ENCODE data around the gene FXYD4. TPM values are rescaled to one million over a fixed set of nuclear protein-coding genes. Genes with fewer than 3 reads are reported as not detected.

Gene FXYD4
- total RNA-seq, 2 experiments from 2014 or later = not detected

- CTCF ChIA-PET = no interaction called here
Observed at GRCh38 chr10:43342279-43343125, 28.9 kb upstream of the FXYD4 start.

DNA sequence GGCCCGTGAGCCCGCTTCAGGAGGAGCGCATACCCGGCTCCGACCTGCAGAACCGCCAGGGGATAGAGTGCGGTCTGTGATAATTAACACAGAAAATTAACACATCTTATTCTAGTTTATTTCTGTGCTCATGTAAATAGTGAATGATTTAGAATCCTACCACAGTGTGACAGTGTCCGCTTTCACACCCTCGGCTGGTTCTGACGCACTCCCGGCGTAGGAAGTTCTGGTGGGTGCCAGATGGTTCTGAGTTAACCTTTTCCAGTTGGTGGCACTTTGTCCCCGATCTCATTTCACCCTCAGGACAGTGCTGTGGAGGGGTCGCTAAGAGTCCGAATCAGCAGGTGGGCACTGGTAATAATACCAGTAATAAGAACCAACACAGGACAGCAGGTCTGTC lies 28.3 kb upstream of the FXYD4 start:
- ChIA-PET POLR2A (no interaction called here), CTCF (interaction anchor here (0.6 kb wide), 1 partner anchor 20 kb away, joined by 3 read pairs; no protein-coding TSS in a partner anchor)

More at GRCh38 chr10:43342279-43343125, 28.9 kb upstream of the FXYD4 start:
- POLR2A ChIA-PET = no interaction called here

DNA sequence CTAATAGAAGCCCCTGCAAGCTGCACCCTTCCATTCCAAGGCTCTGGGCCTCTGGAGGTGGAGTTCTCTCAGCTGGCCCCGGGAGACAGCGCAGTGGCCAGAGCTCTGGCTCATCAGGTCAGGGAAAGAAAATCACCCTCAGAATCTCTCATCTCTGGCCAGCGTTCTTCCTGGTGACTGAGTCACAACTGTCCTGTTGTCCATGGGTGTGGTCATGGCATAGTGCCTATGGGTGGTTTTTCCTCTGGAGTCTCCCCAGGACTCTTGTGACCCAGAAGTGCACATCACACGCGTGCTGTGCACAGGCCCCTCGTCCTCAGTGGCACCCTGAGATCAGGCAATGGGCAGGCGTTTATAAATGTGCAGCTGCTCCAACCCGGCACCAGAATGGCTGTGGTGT lies 27.4 kb upstream of the FXYD4 start:
- CTCF ChIA-PET = interaction anchor here (1.5 kb wide), 1 partner anchor 51 kb away, joined by 3 read pairs; no protein-coding TSS in a partner anchor
- POLR2A ChIA-PET = no interaction called here

- CTCF ChIA-PET = interaction anchor here (0.7 to 4.2 kb wide), 14 partner anchors 9 to 146 kb away, joined by 3 to 35 read pairs (median 4); no protein-coding TSS in a partner anchor
- POLR2A ChIA-PET = interaction anchor here (0.6 kb wide), 1 partner anchor 15 kb away, joined by 3 read pairs; no protein-coding TSS in a partner anchor
Observed at GRCh38 chr10:43347997-43348396, 23.4 kb upstream of the FXYD4 start.

DNA sequence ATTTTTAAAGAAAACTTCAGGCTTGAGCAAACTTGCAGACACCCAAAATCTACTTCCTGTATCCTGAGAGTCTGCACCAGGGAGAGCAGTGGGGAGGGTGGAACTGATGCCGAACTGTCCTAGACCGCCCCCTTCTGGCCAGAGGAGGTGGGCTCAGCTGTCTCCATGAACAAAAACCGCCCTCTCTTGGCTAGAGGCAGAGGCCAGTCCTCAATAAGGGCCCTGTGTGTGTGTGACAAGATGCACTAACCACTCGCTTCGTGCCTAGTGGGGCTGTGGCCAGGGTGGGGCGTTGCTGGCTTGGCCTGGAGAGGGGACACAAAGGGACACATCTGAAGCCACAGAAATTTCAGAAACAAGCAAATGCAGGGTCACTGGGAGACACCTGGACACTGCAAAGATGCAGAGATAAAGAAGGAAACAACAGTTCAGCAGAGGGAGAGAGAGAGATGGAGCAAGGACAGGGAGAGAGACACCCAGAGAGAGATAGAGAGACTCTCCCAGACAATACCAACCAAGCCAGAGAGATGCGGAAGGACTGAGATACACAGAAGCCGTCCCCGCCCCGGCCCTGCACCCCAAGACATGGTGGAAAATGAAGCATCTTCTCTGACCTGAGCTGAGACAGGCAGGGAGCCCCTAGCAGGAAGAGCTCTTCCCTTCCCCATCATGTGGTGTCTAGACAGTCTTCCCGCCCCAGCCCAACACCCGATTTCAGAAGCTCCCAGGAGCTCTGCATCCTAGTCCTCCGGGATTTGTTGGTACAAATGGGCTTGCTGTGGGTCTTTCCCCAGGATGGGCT lies 22.7 kb upstream of the FXYD4 start:
- ChIA-PET CTCF (interaction anchor here (0.7 to 4.2 kb wide), 16 partner anchors 9 to 144 kb away, joined by 3 to 35 read pairs (median 3); no protein-coding TSS in a partner anchor), POLR2A (interaction anchor here (0.5 kb wide), 1 partner anchor 33 kb away, joined by 9 read pairs; no protein-coding TSS in a partner anchor)

DNA sequence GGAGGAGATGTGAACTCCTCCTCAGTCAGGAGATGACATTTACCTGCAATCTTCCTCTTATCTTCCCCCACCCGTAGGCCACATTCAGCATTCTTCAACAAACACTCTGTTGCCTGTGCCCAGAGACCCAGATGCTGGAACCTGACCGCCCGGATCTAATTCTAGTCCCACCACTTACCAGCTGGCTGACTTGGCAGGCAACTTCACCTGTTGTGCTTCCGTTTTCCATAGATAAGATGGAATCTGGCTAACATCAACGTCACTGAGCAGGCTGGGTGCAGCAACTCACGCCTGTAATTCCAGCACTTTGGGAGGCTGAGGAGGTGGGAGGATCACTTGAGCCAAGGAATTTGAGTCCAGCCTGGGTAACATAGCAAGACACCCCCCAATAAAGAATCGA lies 21.3 kb upstream of the FXYD4 start:
- ChIA-PET CTCF (interaction anchor here (1.6 to 4.2 kb wide), 2 partner anchors 57 to 111 kb away, joined by 3 to 35 read pairs; no protein-coding TSS in a partner anchor), POLR2A (no interaction called here)

- CTCF ChIA-PET = interaction anchor here (0.6 to 4.2 kb wide), 2 partner anchors 58 to 149 kb away, joined by 3 to 35 read pairs; no protein-coding TSS in a partner anchor
- POLR2A ChIA-PET = no interaction called here
Observed at GRCh38 chr10:43350686-43351085, 20.8 kb upstream of the FXYD4 start.

GRCh38 chr10:43351301-43351700 lies 20.1 kb upstream of the FXYD4 start:
- ChIA-PET CTCF (interaction anchor here (0.8 to 1.0 kb wide), 2 partner anchors 27 to 147 kb away, joined by 3 read pairs; no protein-coding TSS in a partner anchor), POLR2A (no interaction called here)

GRCh38 chr10:43352951-43353350 lies 18.5 kb upstream of the FXYD4 start:
- CTCF ChIA-PET = interaction anchor here (0.7 to 1.2 kb wide), 2 partner anchors 108 to 133 kb away, joined by 3 to 4 read pairs; no protein-coding TSS in a partner anchor

GRCh38 chr10:43353495-43354329 lies 17.7 kb upstream of the FXYD4 start:
- CTCF ChIA-PET = interaction anchor here (0.7 to 1.2 kb wide), 2 partner anchors 107 to 134 kb away, joined by 3 to 4 read pairs; no protein-coding TSS in a partner anchor
- POLR2A ChIA-PET = interaction anchor here (0.7 kb wide), 2 partner anchors 44 to 153 kb away, joined by 4 to 6 read pairs; no protein-coding TSS in a partner anchor

More at GRCh38 chr10:43352951-43353350, 18.5 kb upstream of the FXYD4 start:
- POLR2A ChIA-PET = no interaction called here

GRCh38 chr10:43354330-43354635 lies 17.2 kb upstream of the FXYD4 start:
- ChIA-PET CTCF (interaction anchor here (1.0 kb wide), 1 partner anchor 149 kb away, joined by 5 read pairs; no protein-coding TSS in a partner anchor), POLR2A (interaction anchor here (0.7 kb wide), 2 partner anchors 45 to 153 kb away, joined by 4 to 6 read pairs; no protein-coding TSS in a partner anchor)

GRCh38 chr10:43354879-43355380 lies 16.5 kb upstream of the FXYD4 start:
- ChIA-PET POLR2A (interaction anchor here (0.7 kb wide), 2 partner anchors 45 to 154 kb away, joined by 4 to 6 read pairs; no protein-coding TSS in a partner anchor), CTCF (interaction anchor here (0.7 to 1.0 kb wide), 2 partner anchors 81 to 150 kb away, joined by 3 to 5 read pairs; no protein-coding TSS in a partner anchor)

GRCh38 chr10:43355749-43356371 lies 15.6 kb upstream of the FXYD4 start:
- CTCF ChIA-PET = interaction anchor here (0.7 kb wide), 1 partner anchor 268 kb away, joined by 4 read pairs; no protein-coding TSS in a partner anchor
- POLR2A ChIA-PET = no interaction called here

DNA sequence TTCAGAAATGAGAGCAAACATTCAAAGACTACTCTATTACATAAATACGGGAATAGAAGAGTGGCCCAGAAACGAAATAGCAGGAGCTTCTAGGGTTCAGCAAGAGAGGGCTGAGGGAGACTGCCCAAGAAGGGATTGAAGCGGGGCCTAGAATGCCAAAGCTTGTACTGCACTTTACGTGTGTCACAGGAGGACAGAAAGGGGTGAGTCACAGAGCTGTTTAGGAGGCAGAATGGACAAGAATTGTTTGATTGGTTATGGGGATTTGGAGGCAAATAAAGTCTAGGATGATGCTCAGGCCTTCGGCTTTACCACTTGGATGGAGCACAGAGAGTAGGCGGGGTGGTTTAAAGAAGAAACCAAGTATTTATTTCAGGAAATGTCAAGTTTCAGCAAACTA lies 11.3 kb upstream of the FXYD4 start:
- ChIA-PET CTCF (interaction anchor here (1.1 kb wide), 1 partner anchor 12 kb away, joined by 6 read pairs; no protein-coding TSS in a partner anchor), POLR2A (no interaction called here)

DNA sequence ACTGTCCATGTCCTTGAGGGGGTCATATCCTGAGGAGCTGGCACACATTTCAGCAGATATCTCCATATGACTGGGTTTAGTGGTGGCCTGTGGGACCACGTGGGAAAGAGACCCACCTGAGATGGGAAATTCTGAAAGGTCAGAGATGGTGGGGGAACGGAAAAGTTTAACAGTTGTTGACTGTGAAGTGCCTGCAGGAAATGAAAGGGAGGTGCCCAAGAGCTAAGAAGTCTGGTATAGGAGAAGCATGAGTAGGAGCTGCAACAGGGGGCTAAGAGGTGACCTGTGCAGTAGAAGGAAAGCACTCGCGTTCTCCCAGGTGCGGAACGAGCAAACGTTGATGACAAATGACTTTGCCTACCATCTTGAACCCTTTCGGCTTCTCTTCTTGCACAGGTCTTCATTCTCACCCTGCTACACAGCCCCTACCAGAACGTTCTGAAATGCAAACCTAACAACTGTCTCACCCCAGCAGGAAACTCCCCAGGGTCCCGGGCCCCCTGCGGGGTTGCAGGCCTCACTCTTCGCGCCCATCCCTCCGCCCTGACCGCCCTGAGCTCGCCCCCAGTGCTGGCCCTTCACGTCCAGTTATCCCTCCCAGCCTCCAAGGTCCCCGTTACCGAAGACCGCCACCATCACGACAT lies 9.8 kb upstream of the FXYD4 start:
- POLR2A ChIA-PET = interaction anchor here (0.7 to 1.6 kb wide), 2 partner anchors 36 to 224 kb away, joined by 3 to 7 read pairs; partner anchors contain the start of gene CSGALNACT2
- CTCF ChIA-PET = no interaction called here

DNA sequence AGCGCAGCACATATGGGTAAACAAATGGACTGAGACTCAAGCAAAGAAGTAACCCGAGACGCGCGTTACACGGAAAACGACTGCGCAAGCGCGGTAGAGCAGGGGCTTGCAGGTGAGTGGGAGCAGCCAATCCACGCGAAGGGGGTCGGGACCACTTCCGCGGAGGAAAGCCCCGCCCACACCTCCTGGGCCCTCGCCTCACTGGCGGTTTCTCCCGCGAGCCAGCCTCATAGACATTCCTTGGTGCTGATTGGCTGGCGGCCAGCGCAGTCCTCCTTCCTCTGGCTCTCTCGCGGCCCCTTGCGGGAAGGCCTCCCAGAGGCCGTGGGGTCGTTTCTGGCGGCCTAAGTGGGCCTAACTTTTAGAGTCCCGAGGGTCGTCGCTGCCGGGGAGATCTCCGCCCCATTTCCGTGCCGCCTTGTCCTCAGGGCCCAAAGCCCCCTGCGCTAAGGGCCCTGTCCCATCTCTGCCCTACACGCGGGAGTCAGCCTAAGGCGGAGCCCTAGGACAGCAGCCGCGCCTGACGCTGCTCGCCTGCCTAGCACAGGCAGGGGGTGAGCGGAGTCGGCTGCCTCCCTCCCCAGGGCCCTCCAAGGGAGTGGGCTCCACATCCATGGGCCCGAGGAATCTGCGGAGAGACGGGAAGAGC lies 9.1 kb upstream of the FXYD4 start:
- ChIA-PET POLR2A (interaction anchor here (0.7 to 1.6 kb wide), 2 partner anchors 35 to 225 kb away, joined by 3 to 7 read pairs; partner anchors contain the start of gene CSGALNACT2), CTCF (interaction anchor here (1.2 kb wide), 1 partner anchor 13 kb away, joined by 3 read pairs; no protein-coding TSS in a partner anchor)

DNA sequence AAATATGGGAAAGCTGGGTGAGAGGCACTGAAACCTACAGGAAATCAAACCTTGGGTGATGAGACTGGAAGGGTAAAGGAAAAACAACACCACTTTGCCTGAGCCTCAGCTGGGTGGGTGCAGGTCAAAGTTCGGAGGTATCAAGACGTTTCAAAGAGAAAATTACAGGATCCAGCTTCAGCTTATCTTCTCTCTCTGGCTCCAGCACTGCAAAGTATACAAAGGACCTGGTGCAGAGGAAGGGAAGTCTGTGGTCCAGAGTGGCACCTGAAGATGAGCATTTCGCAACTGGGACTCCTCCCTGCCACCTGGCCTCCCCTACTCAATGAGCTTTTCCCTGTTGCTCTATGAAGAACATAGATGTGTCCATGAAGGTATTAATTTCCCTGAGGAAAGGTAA lies 6.4 kb upstream of the FXYD4 start:
- POLR2A ChIA-PET = interaction anchor here (1.0 kb wide), 1 partner anchor 78 kb away, joined by 4 read pairs; no protein-coding TSS in a partner anchor
- CTCF ChIA-PET = no interaction called here
